Heart left ventricle (tissue), 16 donors: ENCODE results near the gene TPM3. TPM values are rescaled to one million over a fixed set of nuclear protein-coding genes. Genes with fewer than 3 reads are reported as not detected.
A peak's percentile ranks its signal among the peaks of the same experiment; 100 is the strongest.

Experiments
- ATAC-seq, 4 donors: fragments of 200-7000 bp; cut with Tn5 transposase; one replicate each; pipeline ENCODE4 v1.9.1; 2020 to 2022; ENCODE audit warnings: moderate library complexity in 4 of 4, mild to moderate bottlenecking in 3 of 4, moderate number of reproducible peaks in 1 of 4
- DNase-seq, 5 donors: peaks; one replicate each; pipeline ENCODE4 v3.0.0-alpha.2; 2020
- H3K27ac ChIP-seq, 12 donors: fragments of 200-600 bp; sonication (generic) in 4 of 12; one replicate each; pipeline versions ENCODE4 v1.5.0 to v1.8.0; 2016 to 2022; ENCODE audit warnings: mild to moderate bottlenecking in 2 of 12
- H3K27me3 ChIP-seq, 9 donors: fragments of 200-600 bp; sonication (generic) in 2 of 9; one replicate each; pipeline versions ENCODE4 v1.5.1 to v1.8.0; 2016 to 2022; ENCODE audit warnings: mild to moderate bottlenecking in 3 of 9
- H3K36me3 ChIP-seq, 9 donors: fragments of 200-600 bp; sonication (generic) in 2 of 9; one replicate each; pipeline versions ENCODE4 v1.5.0 to v1.8.0; 2018 to 2022; ENCODE audit warnings: mild to moderate bottlenecking in 2 of 9
- H3K4me1 ChIP-seq, 12 donors: fragments of 200-600 bp; sonication (generic) in 4 of 12; one replicate each; pipeline versions ENCODE4 v1.5.0 to v1.8.0; 2016 to 2022; ENCODE audit warnings: mild to moderate bottlenecking in 3 of 12
- H3K4me3 ChIP-seq, 12 donors: fragments of 200-600 bp; sonication (generic) in 4 of 12; one replicate each; pipeline versions ENCODE4 v1.5.0 to v1.8.0; 2017 to 2022; ENCODE audit warnings: mild to moderate bottlenecking in 9 of 12, moderate library complexity in 4 of 12
- H3K9me3 ChIP-seq, 12 donors: fragments of 200-600 bp; sonication (generic) in 4 of 12; one replicate each; pipeline versions ENCODE4 v1.5.0 to v1.8.0; 2016 to 2022; ENCODE audit warnings: mild to moderate bottlenecking in 1 of 12
- CTCF ChIP-seq, 12 donors: fragments of 200-600 bp; sonication (generic) in 4 of 12; IDR thresholded peaks; one replicate each; pipeline versions ENCODE4 v1.5.0 to v1.8.0; 2018 to 2022; ENCODE audit warnings: antibody characterized with exemption in 12 of 12, mild to moderate bottlenecking in 5 of 12
- POLR2A ChIP-seq, 2 donors: fragments of 450-650 bp; IDR thresholded peaks; one replicate each; pipeline ENCODE4 v1.6.1; 2017; ENCODE audit warnings: antibody characterized with exemption in 2 of 2, mild to moderate bottlenecking in 2 of 2, moderate library complexity in 2 of 2
- WGBS, 4 donors: extraction: QIAGEN DNeasy Blood & Tissue Kit in 2 of 4; methylation state at CpG; one replicate each; pipeline versions ENCODE4 v1.1.5 to v1.1.7; 2013 to 2018; 5-methylcytosine and 5-hydroxymethylcytosine counted together
- intact Hi-C, 10 donors: fragments of 100-400 bp; cut with DNase I; formaldehyde crosslinking; loops; one replicate each; pipeline versions ENCODE4 v1.11.1 to v1.14.2; 2022
- polyA plus RNA-seq, 2 donors: library from polyadenylated mRNA; stranded (reverse); fragments of 200-250 nt; gene quantifications; one replicate each; pipeline ENCODE4 v1.2.3, GENCODE V29; 2013
- total RNA-seq, 9 donors: library from RNA; depleted of rRNA in 2 of 9; stranded (reverse); fragments of >200 nt in 2 of 9; fragmentation: NEBNext Ultra II Directional in 3 of 9; extraction: Animal tissue kit (Norgen Biotek cat#: 25700) in 3 of 9; gene quantifications; one replicate each; pipeline versions ENCODE4 v1.1.0 to v1.2.4, GENCODE V29; 2016 to 2023
- donor health status: ischemic (EF 13 %, LVEDD 7.1; RV severe dilation, severe dysfunction).
- donor health status: healthy with polysubstance abuse.
- donor health status: DM: no; HTN: yes; CAD: no.
- donor health status: DM: no; HTN: no; CAD: no.
- donor health status: ischemic (EF 25% LVEDD 6.9; RV normal size, moderate dysfunction).
- donor health status: ischemic (EF 25% LVEDD 5.7; RV mildly dilated, moderate dysfunction).
- donor health status: healthy.
- donor health status: DM: yes; HTN: yes; CAD: no.
- donor health status: ischemic (EF 35%, LVEDD 5.7; RV mildly dilated, moderate dysfunction).
- donor health status: nonischemic (EF 11% LVEDD 7.7; RV severe dilation, severe dysfunction).
- donor health status: DM: yes; HTN: yes; CAD: no.
- donor health status: PGD.
- donor health status: ischemic (EF 29% LVEDD 5.4; RV normal size, mild dysfunction).
- donor health status: nonischemic (EF 23%, LVEDD 6.1; RV moderate dilation, normal function).

Gene TPM3
- total and polyA plus RNA-seq, 11 donors, result 76.5 to 259 (median 120) TPM

DNA sequence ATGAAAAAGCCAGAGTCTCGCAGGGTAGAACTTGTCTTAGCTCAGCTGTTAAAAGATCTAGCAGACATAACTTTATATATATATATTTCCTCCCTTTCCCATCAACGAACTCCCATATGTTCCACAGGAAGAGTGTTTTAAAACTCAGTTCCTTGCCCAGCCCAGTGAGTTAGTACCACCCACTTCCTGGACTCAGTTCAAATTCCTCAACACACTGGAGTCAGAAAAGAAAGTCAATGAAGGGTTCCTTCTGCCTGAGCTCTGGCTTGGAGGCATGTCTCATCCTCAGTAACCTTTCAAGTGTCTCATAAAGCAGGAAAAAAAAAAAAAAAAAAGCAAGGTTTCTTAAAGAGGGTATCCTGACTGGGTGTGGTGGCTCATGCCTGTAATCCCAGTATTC, 15.6 kb downstream of the TPM3 start:
- DNase-seq (peak in 2 of 5 donors; percentile 37 to 42), ATAC-seq (peak in 3 of 4 donors; percentile 60 to 82 (median 74))
- intact Hi-C loops, result loop anchor here in 1 of 10 donors (5.0 kb wide), 1 partner anchor 184 kb away; the partner anchor contains the start of gene RPS27
- TF ChIP-seq POLR2A (IDR thresholded peaks at IDR 0.05) (no peak), CTCF (IDR thresholded peaks at IDR 0.05) (no peak)
- H3K27me3 ChIP-seq, result no peaks in the 10 kb centered on the region
- H3K4me1 ChIP-seq, result peaks cover 8 to 61% (median 55%) of the 10 kb centered on the region in 12 donors
- 29 to 42% (median 34%) methylated on average over 2 of the region's 2 CpGs for WGBS, 4 donors
- H3K36me3 ChIP-seq, result peaks cover 4 to 77% (median 48%) of the 10 kb centered on the region in 9 donors
- H3K9me3 ChIP-seq, result no peaks in the 10 kb centered on the region
- H3K27ac ChIP-seq, result peak overlapping the region in 7 of 12 donors; percentile 27 to 98 (median 47)
- H3K4me3 ChIP-seq, result peak overlapping the region in 1 of 12 donors; percentile 7

- H3K9me3 ChIP-seq, result no peaks in the 10 kb centered on the region
- H3K36me3 ChIP-seq, result peaks cover 4 to 79% (median 65%) of the 10 kb centered on the region in 9 donors
- WGBS, 4 donors, result 96 to 98% (median 97%) methylated on average over 4 of the region's 4 CpGs
- H3K27ac ChIP-seq, result no peak overlapping the region
- TF ChIP-seq POLR2A (IDR thresholded peaks at IDR 0.05), result no peak
- TF ChIP-seq CTCF (IDR thresholded peaks at IDR 0.05), result no peak
- no peak for ATAC-seq
- H3K4me1 ChIP-seq, result peaks cover 8 to 47% (median 38%) of the 10 kb centered on the region in 12 donors
- H3K27me3 ChIP-seq, result no peaks in the 10 kb centered on the region
- no peak for DNase-seq
- intact Hi-C loops, result loop anchor here in 1 of 10 donors (5.0 kb wide), 1 partner anchor 182 kb away; the partner anchor contains the start of gene RPS27
- H3K4me3 ChIP-seq, result no peak overlapping the region
Observed at GRCh38 chr1:154174654-154175053, 17.2 kb downstream of the TPM3 start.

DNA sequence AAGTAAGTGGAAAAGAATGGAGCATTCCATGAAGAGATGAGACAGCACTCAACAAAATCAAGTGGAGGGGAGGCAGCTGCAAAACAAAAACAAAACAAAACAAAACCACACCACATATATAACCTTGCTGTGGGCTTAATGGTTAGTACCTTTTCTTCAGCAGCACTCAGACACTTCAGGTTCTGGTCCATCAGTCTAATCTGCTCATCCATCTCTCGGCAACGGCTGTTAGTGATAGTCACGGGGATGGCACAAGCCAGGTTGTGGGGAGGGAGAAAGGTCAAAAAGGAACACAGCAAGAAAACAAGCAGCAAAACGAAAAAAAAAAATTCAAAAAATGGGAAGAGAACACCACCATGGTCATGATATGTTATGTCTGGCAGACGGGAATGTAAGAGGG, 20.0 kb downstream of the TPM3 start:
- Histone ChIP-seq H3K27ac (no peak overlapping the region), H3K4me1 (peaks cover 0 to 19% (median 12%) of the 10 kb centered on the region in 12 donors), H3K9me3 (no peaks in the 10 kb centered on the region), H3K36me3 (peaks cover 4 to 95% (median 89%) of the 10 kb centered on the region in 9 donors), H3K4me3 (no peak overlapping the region), H3K27me3 (no peaks in the 10 kb centered on the region)
- intact Hi-C loops, result no loop called here
- TF ChIP-seq CTCF (IDR thresholded peaks at IDR 0.05) (no peak), POLR2A (IDR thresholded peaks at IDR 0.05) (no peak)
- 89 to 92% (median 91%) methylated on average over 5 of the region's 5 CpGs for WGBS, 4 donors
- DNase-seq (no peak), ATAC-seq (no peak)

GRCh38 chr1:154171223-154171583, 20.7 kb downstream of the TPM3 start:
- 89 to 97% (median 92%) methylated on average over 4 of the region's 4 CpGs for WGBS, 4 donors
- H3K4me1 ChIP-seq, result peaks cover 0 to 12% (median 7%) of the 10 kb centered on the region in 12 donors
- no peak for TF ChIP-seq POLR2A (IDR thresholded peaks at IDR 0.05)
- no peak for TF ChIP-seq CTCF (IDR thresholded peaks at IDR 0.05)
- intact Hi-C loops, result no loop called here
- peaks cover 4 to 100% (median 96%) of the 10 kb centered on the region in 9 donors for H3K36me3 ChIP-seq
- no peaks in the 10 kb centered on the region for H3K27me3 ChIP-seq
- no peaks in the 10 kb centered on the region for H3K9me3 ChIP-seq
- no peak for DNase-seq
- ATAC-seq, result no peak
- H3K4me3 ChIP-seq, result no peak overlapping the region
- H3K27ac ChIP-seq, result no peak overlapping the region
